ENCODE measurements around the gene RPL32.

DNA sequence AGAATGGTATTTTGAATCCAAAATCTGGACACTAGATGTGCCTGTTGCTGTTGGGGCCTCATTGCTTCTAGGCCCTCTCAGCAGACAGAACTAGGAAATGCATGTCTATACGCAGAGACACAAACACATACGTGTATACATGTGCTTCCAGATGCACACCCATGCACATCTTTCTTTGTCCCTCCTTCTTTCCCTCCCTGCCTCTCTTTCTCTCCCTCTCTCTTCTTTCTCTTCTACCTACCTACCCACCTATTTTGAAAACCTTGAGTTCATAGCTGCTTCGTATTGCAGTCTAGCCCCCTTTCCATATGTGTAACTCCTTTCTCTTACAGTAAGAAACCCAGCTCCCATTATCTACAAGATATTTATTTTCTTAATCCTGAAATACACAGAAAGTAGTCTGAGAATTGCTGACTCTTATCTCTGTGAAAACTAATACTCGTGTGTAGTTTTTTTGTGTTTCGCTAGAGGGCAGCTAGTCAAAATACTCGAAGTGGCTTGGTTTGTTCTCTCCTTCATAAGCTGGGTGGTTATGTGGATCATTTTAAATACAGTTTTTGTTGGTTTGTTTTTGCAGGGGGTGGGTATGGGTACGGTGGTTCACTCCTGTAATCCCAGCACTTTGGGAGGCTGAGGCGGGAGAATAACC, 18.5 kb downstream of the RPL32 start:
- TF ChIP-seq, protein P1, sequence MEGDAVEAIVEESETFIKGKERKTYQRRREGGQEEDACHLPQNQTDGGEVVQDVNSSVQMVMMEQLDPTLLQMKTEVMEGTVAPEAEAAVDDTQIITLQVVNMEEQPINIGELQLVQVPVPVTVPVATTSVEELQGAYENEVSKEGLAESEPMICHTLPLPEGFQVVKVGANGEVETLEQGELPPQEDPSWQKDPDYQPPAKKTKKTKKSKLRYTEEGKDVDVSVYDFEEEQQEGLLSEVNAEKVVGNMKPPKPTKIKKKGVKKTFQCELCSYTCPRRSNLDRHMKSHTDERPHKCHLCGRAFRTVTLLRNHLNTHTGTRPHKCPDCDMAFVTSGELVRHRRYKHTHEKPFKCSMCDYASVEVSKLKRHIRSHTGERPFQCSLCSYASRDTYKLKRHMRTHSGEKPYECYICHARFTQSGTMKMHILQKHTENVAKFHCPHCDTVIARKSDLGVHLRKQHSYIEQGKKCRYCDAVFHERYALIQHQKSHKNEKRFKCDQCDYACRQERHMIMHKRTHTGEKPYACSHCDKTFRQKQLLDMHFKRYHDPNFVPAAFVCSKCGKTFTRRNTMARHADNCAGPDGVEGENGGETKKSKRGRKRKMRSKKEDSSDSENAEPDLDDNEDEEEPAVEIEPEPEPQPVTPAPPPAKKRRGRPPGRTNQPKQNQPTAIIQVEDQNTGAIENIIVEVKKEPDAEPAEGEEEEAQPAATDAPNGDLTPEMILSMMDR (IDR thresholded peaks at IDR 0.05): peak in 2 of 7 experiments; percentile 14
- no peak for TF ChIP-seq POLR2A (IDR thresholded peaks at IDR 0.05)
- no peak for TF ChIP-seq EP300 (IDR thresholded peaks at IDR 0.05)
- no peak for TF ChIP-seq POLR2AphosphoS5 (IDR thresholded peaks at IDR 0.05)

All from stomach (tissue), 4 donors.